GM18499 (cell line): ENCODE results near the gene LEPROT.

Experiments used
- ATAC-seq: cut with Tn5 transposase; IDR thresholded peaks from one replicate; pipeline ENCODE4 v1.9.1; 2021; ENCODE audit warnings: moderate number of reproducible peaks; ENCODE audit not compliant: insufficient read depth, unreplicated experiment

Gene LEPROT

GRCh38 chr1:65470766-65471165, 50.3 kb downstream of the LEPROT start:
- ATAC-seq: no peak

DNA sequence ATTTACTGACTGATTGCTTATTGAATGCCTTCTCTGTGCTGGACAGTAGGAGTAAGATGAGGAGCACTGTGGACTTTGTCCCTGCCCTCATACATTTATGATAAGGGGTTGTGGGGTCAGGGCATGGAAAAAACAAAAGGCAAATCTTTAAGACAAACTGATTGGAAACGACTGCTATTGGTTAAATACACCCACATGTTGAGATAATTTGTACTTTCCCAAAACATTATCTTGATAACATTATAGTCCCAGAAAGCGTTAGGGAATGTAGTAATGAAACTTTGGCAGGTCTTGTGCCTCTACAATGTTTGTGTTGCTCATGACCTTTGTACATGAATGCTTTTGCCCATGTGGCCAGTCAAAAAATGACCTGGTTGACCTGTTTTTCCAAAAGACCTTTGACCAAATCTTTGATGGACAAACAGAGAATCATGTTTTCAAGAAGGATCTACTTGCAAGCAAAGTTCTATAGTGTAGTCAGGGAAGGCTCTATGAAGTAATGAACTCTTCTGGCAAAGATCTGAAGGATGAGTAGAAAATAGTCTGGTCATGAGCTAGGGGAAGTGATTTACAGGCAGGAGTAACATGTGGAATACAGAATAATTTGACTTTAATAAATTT, 50.9 kb downstream of the LEPROT start:
- ATAC-seq: no peak

GRCh38 chr1:65471861-65472332, 51.4 kb downstream of the LEPROT start:
- no peak for ATAC-seq

- no peak for ATAC-seq
Observed at GRCh38 chr1:65476327-65476726, 55.9 kb downstream of the LEPROT start.

DNA sequence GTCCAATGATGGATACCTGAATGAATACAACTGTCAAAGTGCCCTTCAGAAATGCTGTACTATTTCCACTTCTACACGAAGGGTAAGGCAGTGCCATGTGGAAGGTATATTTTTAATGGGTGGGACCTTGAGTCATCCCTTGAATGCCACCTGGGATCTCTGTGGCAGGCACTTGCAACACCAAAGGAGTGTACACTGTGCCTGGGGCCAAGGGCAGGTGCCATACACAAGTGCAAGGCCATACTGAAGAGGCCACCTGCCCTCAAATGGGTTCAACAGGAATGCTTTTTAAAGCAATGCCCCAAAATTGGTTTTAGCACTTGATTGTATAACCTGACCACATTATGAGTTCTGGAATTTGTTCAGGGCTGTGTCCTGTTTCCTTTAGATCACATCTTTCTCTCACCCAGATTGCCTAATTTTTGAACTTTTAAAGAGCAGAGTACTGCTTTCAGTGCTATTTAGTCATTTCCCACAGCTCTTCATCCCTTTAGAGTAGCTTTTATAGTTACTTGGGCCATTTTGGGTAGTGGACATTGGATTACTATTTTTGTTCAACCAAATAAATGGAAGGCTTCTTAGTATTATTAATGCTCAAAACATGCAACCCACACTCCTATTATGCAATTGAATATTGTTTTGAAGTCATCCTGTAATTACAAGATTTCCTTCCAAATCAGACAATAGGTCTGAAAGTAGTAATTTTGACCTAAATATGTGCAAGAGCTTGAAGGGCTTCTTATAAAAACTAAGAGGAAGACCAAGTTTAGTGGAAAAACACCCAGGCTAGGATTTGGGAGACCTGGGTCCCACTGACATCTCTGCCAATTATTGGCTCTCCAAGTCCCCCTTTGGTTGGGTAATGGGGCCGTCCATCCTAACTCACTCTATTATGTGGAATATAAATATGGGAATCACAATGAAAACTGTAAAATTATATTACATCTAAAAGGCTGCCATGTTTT, 57.2 kb downstream of the LEPROT start:
- ATAC-seq: no peak

- no peak for ATAC-seq
Observed at GRCh38 chr1:65478379-65479026, 58.0 kb downstream of the LEPROT start.

GRCh38 chr1:65479554-65480204, 59.2 kb downstream of the LEPROT start:
- ATAC-seq: no peak

- no peak for ATAC-seq
Observed at GRCh38 chr1:65480684-65481405, 60.4 kb downstream of the LEPROT start.

- ATAC-seq: no peak
Observed at GRCh38 chr1:65483993-65484754, 63.7 kb downstream of the LEPROT start.
